Panc1 (cell line): ENCODE data around the gene SPATC1L. TPM values are rescaled to one million over a fixed set of nuclear protein-coding genes. Genes with fewer than 3 reads are reported as not detected.
"Not testable (repeated sequence)": the region's sequence is repeated elsewhere in the genome, so short reads cannot be mapped to it uniquely, and the experiment has no call there.

Source experiments
- ATAC-seq: fragments of 200-7000 bp; cut with Tn5 transposase; 2 replicates; pipeline ENCODE4 v1.9.1; 2020; ENCODE audit warnings: mild to moderate bottlenecking, moderate library complexity
- BruUV-seq: library from RNA; stranded (reverse); fragments of 400-500 nt; replicated peaks from 2 replicates; lab custom pipeline; 2021; lab: Mats Ljungman, UMichigan
- CTCF ChIA-PET: fragments of 300-600 bp; sonication (Branson Sonifier 250); formaldehyde crosslinking; loops from one replicate; lab custom pipeline; 2022; ENCODE audit warnings: antibody characterized with exemption; lab: Charles Lee
- POLR2A ChIA-PET: fragments of 300-600 bp; sonication (Branson Sonifier 250); formaldehyde crosslinking; loops from one replicate; lab custom pipeline; 2022; ENCODE audit warnings: antibody characterized with exemption; lab: Charles Lee
- DNase-seq: peaks from one replicate; pipeline ENCODE4 v3.0.0-alpha.2; 2010; ENCODE audit warnings: low read depth, low spot score
- H3K27ac ChIP-seq: 2 replicates; pipeline ENCODE4 v1.5.1; 2011; ENCODE audit warnings: mild to moderate bottlenecking, low read length, inconsistent platforms
- H3K27me3 ChIP-seq: fragments of 200-500 bp; sonication (Bioruptor generic); 2 replicates; pipeline ENCODE4 v1.6.0; 2014; ENCODE audit warnings: low read length, inconsistent platforms; ENCODE audit not compliant: control insufficient read depth, insufficient read depth
- H3K36me3 ChIP-seq: fragments of 200-500 bp; sonication (Bioruptor generic); 2 replicates; pipeline ENCODE4 v1.5.1; 2014; ENCODE audit warnings: inconsistent platforms, mild to moderate bottlenecking, low read length, moderate library complexity; ENCODE audit not compliant: control insufficient read depth, insufficient read depth
- H3K4me1 ChIP-seq: 2 replicates; pipeline ENCODE4 v1.5.1; 2011; ENCODE audit warnings: inconsistent platforms, mild to moderate bottlenecking, low read length, moderate library complexity; ENCODE audit not compliant: control insufficient read depth, insufficient read depth
- H3K4me3 ChIP-seq, 2 experiments: 2 replicates each; pipeline ENCODE4 v1.5.1; 2011 to 2012; ENCODE audit warnings: low read depth in 2 of 2, low read length in 2 of 2, mild to moderate bottlenecking in 2 of 2, inconsistent platforms in 1 of 2, moderate library complexity in 1 of 2
- H3K9me3 ChIP-seq: fragments of 200-500 bp; sonication (Bioruptor generic); 2 replicates; pipeline ENCODE4 v1.5.1; 2014; ENCODE audit warnings: low read depth, mild to moderate bottlenecking, inconsistent platforms, low read length, moderate library complexity; ENCODE audit not compliant: control insufficient read depth, insufficient read depth
- CTCF ChIP-seq: fragments of 450-650 bp; IDR thresholded peaks from 2 replicates; pipeline ENCODE4 v1.5.1; 2017; ENCODE audit warnings: mild to moderate bottlenecking
- POLR2AphosphoS5 ChIP-seq: IDR thresholded peaks from 2 replicates; pipeline ENCODE4 v1.6.1; 2012; ENCODE audit warnings: mild to moderate bottlenecking, low read depth, low read length, moderate library complexity
- REST ChIP-seq, 2 experiments: IDR thresholded peaks; 2 replicates each; pipeline ENCODE4 v1.6.1; 2011 to 2012; ENCODE audit warnings: low read depth in 2 of 2, control low read depth in 1 of 2, low read length in 1 of 2, mild to moderate bottlenecking in 1 of 2, moderate library complexity in 1 of 2; ENCODE audit not compliant: insufficient read depth in 1 of 2
- SIN3A ChIP-seq: IDR thresholded peaks from 2 replicates; pipeline ENCODE4 v1.6.1; 2012; ENCODE audit warnings: low read depth, mild to moderate bottlenecking, low read length, moderate library complexity, borderline replicate concordance; ENCODE audit not compliant: insufficient read depth
- TCF7L2 ChIP-seq: IDR thresholded peaks from 2 replicates; pipeline ENCODE4 v1.6.1; 2011; ENCODE audit warnings: mild to moderate bottlenecking, low read depth, low read length, inconsistent platforms
- in situ Hi-C: cut with HindIII; loops from 2 replicates; pipeline ENCODE4 v1.10.0; 2016; ENCODE audit warnings: low sequenced_read_pairs, low pct_unique_long_range_greater_than_20kb
- intact Hi-C: fragments of 100-400 bp; cut with micrococcal nuclease; formaldehyde crosslinking; loops from one replicate; pipeline ENCODE4 v1.10.0; 2022; ENCODE audit not compliant: unreplicated experiment
- total RNA-seq: library from RNA; stranded (reverse); gene quantifications from one replicate; pipeline ENCODE4 v1.2.1, GENCODE V29; 2021; ENCODE audit not compliant: unreplicated experiment

Gene SPATC1L
- total RNA-seq, 1 experiment from 2014 or later: 0.26 TPM

GRCh38 chr21:46171585-46171984 lies 12.7 kb downstream of the SPATC1L start:
- ATAC-seq (no peak), DNase-seq (no peak)
- no peaks in the 10 kb centered on the region for H3K4me1 ChIP-seq
- BruUV-seq: no TSS peak
- H3K27me3 ChIP-seq: no peaks in the 10 kb centered on the region
- no peaks in the 10 kb centered on the region for H3K9me3 ChIP-seq
- in situ Hi-C loops: no loop called here
- ChIA-PET CTCF (interaction anchor here (0.6 kb wide), 1 partner anchor 153 kb away, joined by 4 read pairs; no protein-coding TSS in a partner anchor), POLR2A (no interaction called here)
- TF ChIP-seq SIN3A (no peak), POLR2AphosphoS5 (no peak), CTCF (no peak), REST (IDR thresholded peaks at IDR 0.05; ENCODE audit: insufficient read depth in 1 of 2, low read depth in 2 of 2, low read length in 1 of 2) (no peak), TCF7L2 (no peak)
- intact Hi-C loops: no loop called here
- H3K27ac ChIP-seq: no peak overlapping the region
- no peaks in the 10 kb centered on the region for H3K36me3 ChIP-seq
- no peak overlapping the region for H3K4me3 ChIP-seq

GRCh38 chr21:46170436-46171193 lies 13.6 kb downstream of the SPATC1L start:
- H3K4me3 ChIP-seq, H3K36me3 ChIP-seq, CTCF ChIA-PET, BruUV-seq, H3K27me3 ChIP-seq, ATAC-seq, in situ Hi-C loops, H3K4me1 ChIP-seq, H3K27ac ChIP-seq, POLR2A ChIA-PET, DNase-seq, H3K9me3 ChIP-seq, intact Hi-C loops: not testable (repeated sequence)

- Histone ChIP-seq H3K36me3 (no peaks in the 10 kb centered on the region), H3K27ac (no peak overlapping the region), H3K4me3 (no peak overlapping the region), H3K4me1 (no peaks in the 10 kb centered on the region), H3K9me3 (no peaks in the 10 kb centered on the region), H3K27me3 (no peaks in the 10 kb centered on the region)
- DNase-seq (no peak), ATAC-seq (peak; percentile 51)
- ChIA-PET CTCF (no interaction called here), POLR2A (no interaction called here)
- no TSS peak for BruUV-seq
- no peak for TF ChIP-seq SIN3A
- TF ChIP-seq REST (IDR thresholded peaks at IDR 0.05; ENCODE audit: insufficient read depth in 1 of 2, low read depth in 2 of 2, low read length in 1 of 2): no peak
- TF ChIP-seq POLR2AphosphoS5: no peak
- no peak for TF ChIP-seq CTCF
- no peak for TF ChIP-seq TCF7L2
- intact Hi-C loops (no loop called here), in situ Hi-C loops (no loop called here)
Observed at GRCh38 chr21:46168659-46169386, 15.4 kb downstream of the SPATC1L start.
